Adrenal gland (tissue), 12 donors: ENCODE measurements around the gene MYH11. TPM values are rescaled to one million over a fixed set of nuclear protein-coding genes. Genes with fewer than 3 reads are reported as not detected.

Source experiments
- DNase-seq, 7 donors: peaks; one replicate each; pipeline ENCODE4 v3.0.0-alpha.2; 2019 to 2020
- H3K27ac ChIP-seq, 5 donors: fragments of 200-600 bp; sonication (generic) in 4 of 5; 1 replicate in 3 of 5; 2 replicates in 2 of 5; pipeline versions ENCODE4 v1.5.1 to v1.8.0; 2016 to 2020; ENCODE audit warnings: mild to moderate bottlenecking in 1 of 5
- H3K27me3 ChIP-seq: fragments of 200-600 bp; 2 replicates; pipeline ENCODE4 v1.8.0; 2021
- H3K36me3 ChIP-seq, 2 donors: fragments of 200-600 bp; replicated peaks in 1 of 2; 1 replicate in 1 of 2; 2 replicates in 1 of 2; pipeline versions ENCODE4 v1.5.1 to v1.8.0; 2018 to 2022
- H3K4me1 ChIP-seq, 2 donors: fragments of 200-600 bp; replicated peaks in 1 of 2; 1 replicate in 1 of 2; 2 replicates in 1 of 2; pipeline versions ENCODE4 v1.5.1 to v1.8.0; 2018 to 2021
- H3K4me3 ChIP-seq, 4 donors: fragments of 200-600 bp; sonication (generic) in 3 of 4; one replicate each; pipeline ENCODE4 v1.5.1; 2016 to 2018
- H3K9me3 ChIP-seq, 3 donors: fragments of 200-600 bp; sonication (generic) in 1 of 3; replicated peaks in 1 of 3; 1 replicate in 2 of 3; 2 replicates in 1 of 3; pipeline versions ENCODE4 v1.5.1 to v1.8.0; 2016 to 2021
- POLR2A ChIP-seq, 2 donors: fragments of 450-650 bp; IDR thresholded peaks; one replicate each; pipeline ENCODE4 v1.6.1; 2017; ENCODE audit warnings: antibody characterized with exemption in 2 of 2, mild to moderate bottlenecking in 2 of 2, moderate library complexity in 1 of 2
- WGBS, 4 donors: extraction: QIAGEN DNeasy Blood & Tissue Kit in 2 of 4; methylation state at CpG; one replicate each; pipeline versions ENCODE4 v1.1.5 to v1.1.7; 2013 to 2017; 5-methylcytosine and 5-hydroxymethylcytosine counted together
- intact Hi-C, 2 donors: fragments of 100-400 bp; cut with DNase I; formaldehyde crosslinking; loops; one replicate each; pipeline versions ENCODE4 v1.14.1 to v1.15.0; 2022 to 2023
- polyA plus RNA-seq, 3 donors: library from polyadenylated mRNA; stranded (reverse); fragments of 200-250 nt in 2 of 3; fragments of 350-450 nt in 1 of 3; fragmentation: Illumina TruSeq in 1 of 3; extraction: RNeasy Lipid Tissue Mini Kit (QIAGEN cat#74804) in 1 of 3; gene quantifications; one replicate each; pipeline ENCODE4 v1.2.3, GENCODE V29; 2013 to 2014
- total RNA-seq, 9 donors: library from RNA; depleted of rRNA in 4 of 9; stranded (reverse); fragments of >200 nt in 4 of 9; fragments of 120-200 nt in 1 of 9; fragmentation: NEBNext Ultra II Directional in 1 of 9; extraction: Animal tissue kit (Norgen Biotek cat#: 25700) in 1 of 9; gene quantifications; one replicate each; pipeline versions ENCODE4 v1.1.0 to v1.2.4, GENCODE V29; 2013 to 2023
- TF ChIP-seq, protein P1 (sequence below), 6 experiments: fragments of 450-650 bp in 4 of 6; fragments of 200-600 bp in 2 of 6; sonication (generic) in 1 of 6; IDR thresholded peaks; 1 replicate in 5 of 6; 2 replicates in 1 of 6; pipeline versions ENCODE4 v1.5.1 to v1.8.0; 2016 to 2021; ENCODE audit warnings: antibody characterized with exemption in 6 of 6, mild to moderate bottlenecking in 2 of 6, moderate library complexity in 1 of 6
- donor health status: healthy with polysubstance abuse.
- donor health status: Bipolar disorder and iron deficiency.
- donor health status: DM: yes; HTN: yes; CAD: no.
- donor health status: DM: no; HTN: no; CAD: no.
- donor health status: DM: no; HTN: no; CAD: no.
- donor health status: DM: yes; HTN: yes; CAD: no.

The MYH11 gene
- total and polyA plus RNA-seq, 12 donors, result 2.4 to 45.1 (median 16.5) TPM

DNA sequence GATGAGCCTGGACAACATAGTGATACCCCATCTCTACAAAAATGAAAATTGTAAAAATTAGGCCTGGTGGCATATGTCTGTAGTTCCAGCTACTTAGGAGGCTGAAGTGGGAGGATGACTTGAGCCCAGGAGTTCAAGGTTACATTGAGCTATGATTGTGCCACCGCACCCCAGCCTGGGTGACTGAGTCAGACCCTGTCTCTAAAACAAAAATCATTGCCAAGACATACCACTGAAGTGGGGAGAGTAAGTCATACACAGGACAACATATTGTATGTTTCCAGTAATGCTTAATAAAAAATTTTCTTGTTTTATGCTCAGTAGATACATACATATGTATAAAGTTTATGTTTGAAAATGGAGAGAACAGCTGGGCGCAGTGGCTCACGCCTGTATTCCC is 167.5 kb downstream of the MYH11 start:
- Histone ChIP-seq H3K4me3 (no peak overlapping the region), H3K27me3 (no peaks in the 10 kb centered on the region), H3K9me3 (no peaks in the 10 kb centered on the region), H3K36me3 (peaks cover 0 to 56% of the 10 kb centered on the region in 2 donors), H3K27ac (peak overlapping the region in 1 of 5 donors; percentile 19), H3K4me1 (peaks cover 0 to 6% of the 10 kb centered on the region in 2 donors)
- intact Hi-C loops, result no loop called here
- WGBS, 4 donors, result 81 to 84% (median 83%) methylated on average over 3 of the region's 3 CpGs
- no peak for TF ChIP-seq POLR2A (IDR thresholded peaks at IDR 0.05)
- TF ChIP-seq, protein P1, sequence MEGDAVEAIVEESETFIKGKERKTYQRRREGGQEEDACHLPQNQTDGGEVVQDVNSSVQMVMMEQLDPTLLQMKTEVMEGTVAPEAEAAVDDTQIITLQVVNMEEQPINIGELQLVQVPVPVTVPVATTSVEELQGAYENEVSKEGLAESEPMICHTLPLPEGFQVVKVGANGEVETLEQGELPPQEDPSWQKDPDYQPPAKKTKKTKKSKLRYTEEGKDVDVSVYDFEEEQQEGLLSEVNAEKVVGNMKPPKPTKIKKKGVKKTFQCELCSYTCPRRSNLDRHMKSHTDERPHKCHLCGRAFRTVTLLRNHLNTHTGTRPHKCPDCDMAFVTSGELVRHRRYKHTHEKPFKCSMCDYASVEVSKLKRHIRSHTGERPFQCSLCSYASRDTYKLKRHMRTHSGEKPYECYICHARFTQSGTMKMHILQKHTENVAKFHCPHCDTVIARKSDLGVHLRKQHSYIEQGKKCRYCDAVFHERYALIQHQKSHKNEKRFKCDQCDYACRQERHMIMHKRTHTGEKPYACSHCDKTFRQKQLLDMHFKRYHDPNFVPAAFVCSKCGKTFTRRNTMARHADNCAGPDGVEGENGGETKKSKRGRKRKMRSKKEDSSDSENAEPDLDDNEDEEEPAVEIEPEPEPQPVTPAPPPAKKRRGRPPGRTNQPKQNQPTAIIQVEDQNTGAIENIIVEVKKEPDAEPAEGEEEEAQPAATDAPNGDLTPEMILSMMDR (IDR thresholded peaks at IDR 0.05), result no peak
- DNase-seq, result peak in 6 of 7 donors; percentile 50 to 64 (median 58)

DNA sequence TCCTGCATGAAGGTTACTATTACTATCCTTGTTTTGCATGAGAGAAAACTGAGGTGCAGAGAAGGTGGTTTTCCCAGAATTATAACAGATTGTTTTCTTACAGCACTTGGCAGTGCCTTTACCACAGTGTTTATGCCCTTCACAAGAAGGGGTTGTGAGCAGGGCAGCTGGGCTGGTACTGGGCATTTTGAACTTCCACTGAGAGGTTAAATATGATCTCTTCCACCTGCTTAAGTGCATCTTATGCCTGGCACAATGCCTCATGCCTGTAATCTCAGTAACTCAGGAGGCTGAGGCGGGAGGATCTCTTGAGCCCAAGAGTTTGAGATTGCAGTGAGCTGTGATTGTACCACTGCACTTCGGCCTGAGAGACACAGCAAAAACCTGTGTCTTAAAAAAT is 170.5 kb downstream of the MYH11 start:
- Histone ChIP-seq H3K4me1 (peaks cover 9 to 10% of the 10 kb centered on the region in 2 donors), H3K4me3 (no peak overlapping the region), H3K9me3 (no peaks in the 10 kb centered on the region), H3K36me3 (peaks cover 0 to 33% of the 10 kb centered on the region in 2 donors), H3K27me3 (no peaks in the 10 kb centered on the region), H3K27ac (no peak overlapping the region)
- DNase-seq, result no peak
- intact Hi-C loops, result no loop called here
- WGBS, 4 donors, result 90 to 100% (median 97%) methylated on average over 2 of the region's 2 CpGs
- TF ChIP-seq POLR2A (IDR thresholded peaks at IDR 0.05), result no peak
- TF ChIP-seq, protein P1 (IDR thresholded peaks at IDR 0.05), result no peak

DNA sequence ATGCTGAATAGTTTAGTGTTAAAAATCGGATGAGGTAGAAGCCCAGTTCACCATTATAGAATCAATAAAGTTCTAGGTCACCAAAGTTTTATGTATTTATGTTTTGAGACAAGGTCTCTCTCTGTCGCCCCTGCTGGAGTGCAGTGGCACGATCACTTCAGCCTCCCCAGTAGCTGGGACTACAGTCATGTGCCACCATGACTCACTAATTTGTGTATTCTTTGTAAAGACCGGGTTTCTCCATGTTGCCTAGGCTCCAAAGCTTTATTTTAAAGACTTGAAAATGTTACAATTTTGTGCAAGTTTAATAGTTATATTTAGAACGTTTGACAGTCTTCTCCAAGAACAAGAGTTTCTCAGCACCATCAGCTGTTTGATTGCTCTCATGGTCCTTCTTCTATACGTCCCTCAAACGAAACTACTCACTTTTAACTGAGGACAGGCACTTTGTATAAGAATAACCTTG is 174.7 kb downstream of the MYH11 start:
- 35 to 54% (median 42%) methylated on average over 7 of the region's 7 CpGs for WGBS, 4 donors
- H3K27ac ChIP-seq, result peak overlapping the region in 1 of 5 donors; percentile 35
- H3K9me3 ChIP-seq, result no peaks in the 10 kb centered on the region
- DNase-seq, result peak; percentile 48 to 87 (median 78)
- no peak overlapping the region for H3K4me3 ChIP-seq
- TF ChIP-seq POLR2A (IDR thresholded peaks at IDR 0.05), result no peak
- TF ChIP-seq, protein P1 (IDR thresholded peaks at IDR 0.05), result peak; percentile 42 to 70 (median 68)
- H3K36me3 ChIP-seq, result peaks cover 0 to 29% of the 10 kb centered on the region in 2 donors
- intact Hi-C loops, result no loop called here
- H3K27me3 ChIP-seq, result no peaks in the 10 kb centered on the region
- H3K4me1 ChIP-seq, result peaks cover 5 to 9% of the 10 kb centered on the region in 2 donors

DNA sequence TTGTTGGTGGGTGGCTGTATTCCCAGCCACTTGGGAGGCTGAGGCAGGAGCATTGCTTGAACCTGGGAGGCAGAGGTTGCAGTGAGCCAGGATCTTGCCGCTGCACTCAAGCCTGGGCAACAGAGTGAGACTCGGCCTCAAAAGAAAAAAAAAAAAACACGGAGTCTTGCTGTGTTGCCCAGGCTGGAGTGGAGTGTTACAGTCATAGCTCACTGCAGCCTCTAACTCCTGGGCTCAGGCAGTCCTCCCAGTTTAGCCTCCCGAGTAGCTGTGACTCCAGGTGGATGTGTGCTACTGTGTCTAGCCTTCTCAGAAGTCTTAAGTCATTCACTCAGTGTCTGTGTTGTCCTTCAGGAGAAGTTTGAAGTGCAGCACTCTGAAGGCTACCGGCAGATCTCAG is 179.4 kb downstream of the MYH11 start:
- H3K27me3 ChIP-seq, result no peaks in the 10 kb centered on the region
- TF ChIP-seq, protein P1 (IDR thresholded peaks at IDR 0.05), result no peak
- TF ChIP-seq POLR2A (IDR thresholded peaks at IDR 0.05), result no peak
- no peak for DNase-seq
- no peaks in the 10 kb centered on the region for H3K9me3 ChIP-seq
- peaks cover 0 to 18% of the 10 kb centered on the region in 2 donors for H3K36me3 ChIP-seq
- no peak overlapping the region for H3K27ac ChIP-seq
- intact Hi-C loops, result no loop called here
- 72 to 79% (median 76%) methylated on average over 5 of the region's 5 CpGs for WGBS, 4 donors
- H3K4me3 ChIP-seq, result no peak overlapping the region
- peaks cover 11 to 18% of the 10 kb centered on the region in 2 donors for H3K4me1 ChIP-seq
